ENCODE measurements around the gene MTFMT. TPM values are rescaled to one million over a fixed set of nuclear protein-coding genes. Genes with fewer than 3 reads are reported as not detected.

MTFMT gene
- total and polyA plus RNA-seq, 2 of the 13 experiments (the other 11 are each of a cell fraction or from before 2014, with no cell fraction given): 9.9 to 23.2 TPM

DNA sequence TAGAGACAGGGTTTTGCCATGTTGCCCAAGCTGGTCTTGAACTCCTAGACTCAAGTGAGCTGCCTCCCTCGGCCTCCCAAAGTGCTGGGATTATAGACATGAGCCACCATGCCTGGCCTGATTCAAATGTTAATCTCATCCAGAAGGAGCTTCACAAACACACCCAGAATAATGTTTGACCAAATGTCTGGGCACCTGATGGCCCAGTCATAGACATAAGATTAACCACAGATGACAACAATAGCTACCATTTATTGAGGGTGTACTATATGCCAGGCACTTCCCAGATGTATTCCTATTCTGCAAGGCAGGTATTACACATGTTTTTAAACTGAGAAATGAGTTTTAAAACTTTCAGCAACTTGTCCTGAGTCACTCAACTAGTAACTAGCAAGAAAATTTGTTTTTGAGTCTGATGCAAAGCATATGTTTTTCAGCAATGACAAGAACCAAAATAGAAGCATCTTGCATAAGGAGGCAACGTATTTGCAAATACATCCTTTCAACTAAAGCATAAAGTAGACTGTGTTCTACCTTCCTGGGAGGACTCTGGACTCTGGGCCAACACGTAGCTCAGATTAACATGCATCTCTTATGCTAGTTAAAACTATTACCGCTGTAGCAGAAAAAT lies 31.6 kb downstream of the MTFMT start:
- Histone ChIP-seq H3K9me3 (ENCODE audit: low read length) (no peaks in the 10 kb centered on the region), H4K20me1 (ENCODE audit: insufficient read depth, low read length) (no peaks in the 10 kb centered on the region), H3K36me3 (replicated peaks in 1 of 2; ENCODE audit: control insufficient read depth in 1 of 2, insufficient read depth in 2 of 2, low read length in 2 of 2) (no peaks in the 10 kb centered on the region), H3K27me3 (ENCODE audit: control insufficient read depth in 1 of 2, insufficient read depth in 2 of 2, low read length in 2 of 2) (no peaks in the 10 kb centered on the region), H3K4me1 (ENCODE audit: insufficient read depth, low read length) (peaks cover 14% of the 10 kb centered on the region), H3K79me2 (ENCODE audit: insufficient read depth, low read length) (no peaks in the 10 kb centered on the region), H3K9ac (ENCODE audit: insufficient read depth, low read depth, low read length) (no peak overlapping the region), H3K4me2 (ENCODE audit: low read depth, low read length) (peak overlapping the region; percentile 13; the same call in 1 of the 2 replicates), H2AFZ (ENCODE audit: low read length) (no peak overlapping the region), H3K27ac (ENCODE audit: extremely low read length, insufficient read depth, low read length) (no peak overlapping the region), H3K4me3 (replicated peaks in 1 of 3; ENCODE audit: insufficient read depth in 1 of 3, low read depth in 2 of 3, low read length in 3 of 3) (no peak overlapping the region)
- ATAC-seq (peak; percentile 37; the same call in 1 of the 3 replicates), DNase-seq (ENCODE audit: low spot score) (no peak), FAIRE-seq (no peak)
- CTCF ChIA-PET (ENCODE audit: low intra/inter-chr PET ratio, low total read pairs): no interaction called here
- intact Hi-C loops (cut with micrococcal nuclease; ENCODE audit: unreplicated experiment) (no loop called here), in situ Hi-C loops (cut with HindIII; ENCODE audit: extremely low pct_ligation_motif_present, low pct_unique_long_range_greater_than_20kb) (no loop called here)
- TF ChIP-seq KMT2B (CRISPR knock-in tag; IDR thresholded peaks at IDR 0.05): no peak
- TF ChIP-seq, protein P1, sequence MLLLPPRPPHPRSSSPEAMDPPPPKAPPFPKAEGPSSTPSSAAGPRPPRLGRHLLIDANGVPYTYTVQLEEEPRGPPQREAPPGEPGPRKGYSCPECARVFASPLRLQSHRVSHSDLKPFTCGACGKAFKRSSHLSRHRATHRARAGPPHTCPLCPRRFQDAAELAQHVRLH (CRISPR knock-in tag; IDR thresholded peaks at IDR 0.05; ENCODE audit: borderline replicate concordance, low read depth): no peak
- no peak for TF ChIP-seq CC2D1A (CRISPR knock-in tag; IDR thresholded peaks at IDR 0.05)
- 0 out of 2 replicates have a peak, but pooled peaks have one; percentile 23 for TF ChIP-seq ZNF792 (CRISPR knock-in tag; IDR thresholded peaks at IDR 0.05)
- no peak for TF ChIP-seq ZNF136 (CRISPR knock-in tag; IDR thresholded peaks at IDR 0.05; ENCODE audit: low read depth)
- TF ChIP-seq YEATS4 (CRISPR knock-in tag; IDR thresholded peaks at IDR 0.05; ENCODE audit: borderline replicate concordance): no peak
- 0 out of 2 replicates have a peak, but pooled peaks have one; percentile 14 for TF ChIP-seq HNF4A (CRISPR knock-in tag; IDR thresholded peaks at IDR 0.05)
- WGBS (ENCODE audit: low lambda C conversion rate): 14% methylated on average over 4 of the region's 4 CpGs
- BruUV-seq (replicated peaks): no TSS peak
- POLR2A ChIA-PET: no interaction called here

DNA sequence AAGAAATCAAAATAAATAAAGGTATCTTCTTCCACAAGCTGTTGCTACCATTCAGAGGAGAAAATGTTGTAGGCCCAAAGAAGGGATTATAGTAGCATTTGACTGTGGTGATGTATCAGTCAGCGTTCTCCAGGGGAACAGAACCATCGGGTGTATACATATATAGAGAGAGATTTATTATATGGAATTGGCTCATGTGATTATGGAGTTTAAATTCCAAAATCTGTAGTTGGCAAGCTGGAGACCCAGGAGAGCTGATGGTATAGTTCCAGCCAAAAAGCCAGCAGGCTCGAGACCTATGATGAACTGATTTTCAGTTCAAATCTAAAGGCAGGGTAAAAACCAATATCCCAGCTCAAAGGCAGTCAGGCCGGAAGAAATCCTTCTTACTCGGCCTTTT lies 32.4 kb downstream of the MTFMT start:
- Histone ChIP-seq H3K9ac (ENCODE audit: insufficient read depth, low read depth, low read length) (no peak overlapping the region), H3K27ac (ENCODE audit: extremely low read length, insufficient read depth, low read length) (no peak overlapping the region), H3K79me2 (ENCODE audit: insufficient read depth, low read length) (no peaks in the 10 kb centered on the region), H4K20me1 (ENCODE audit: insufficient read depth, low read length) (no peaks in the 10 kb centered on the region), H3K4me2 (ENCODE audit: low read depth, low read length) (no peak overlapping the region), H3K9me3 (ENCODE audit: low read length) (no peaks in the 10 kb centered on the region), H3K36me3 (replicated peaks in 1 of 2; ENCODE audit: control insufficient read depth in 1 of 2, insufficient read depth in 2 of 2, low read length in 2 of 2) (no peaks in the 10 kb centered on the region), H2AFZ (ENCODE audit: low read length) (no peak overlapping the region), H3K27me3 (ENCODE audit: control insufficient read depth in 1 of 2, insufficient read depth in 2 of 2, low read length in 2 of 2) (no peaks in the 10 kb centered on the region), H3K4me3 (replicated peaks in 1 of 3; ENCODE audit: insufficient read depth in 1 of 3, low read depth in 2 of 3, low read length in 3 of 3) (no peak overlapping the region), H3K4me1 (ENCODE audit: insufficient read depth, low read length) (peaks cover 14% of the 10 kb centered on the region)
- ATAC-seq: no peak
- no TSS peak for BruUV-seq (replicated peaks)
- 59% methylated on average over 5 of the region's 5 CpGs for WGBS (ENCODE audit: low lambda C conversion rate)
- in situ Hi-C loops (cut with HindIII; ENCODE audit: extremely low pct_ligation_motif_present, low pct_unique_long_range_greater_than_20kb): no loop called here
- DNase-seq (ENCODE audit: low spot score): no peak
- ChIA-PET POLR2A (interaction anchor here (0.6 kb wide), 1 partner anchor 8 kb away, joined by 3 read pairs; no protein-coding TSS in a partner anchor), CTCF (ENCODE audit: low intra/inter-chr PET ratio, low total read pairs) (no interaction called here)
- intact Hi-C loops (cut with micrococcal nuclease; ENCODE audit: unreplicated experiment): no loop called here
- TF ChIP-seq THYN1 (CRISPR knock-in tag; IDR thresholded peaks at IDR 0.05; ENCODE audit: borderline replicate concordance, low read depth) (no peak), NKX3-1 (CRISPR knock-in tag; IDR thresholded peaks at IDR 0.05) (no peak), ZNF616 (CRISPR knock-in tag; IDR thresholded peaks at IDR 0.05; ENCODE audit: low read depth) (no peak), ZNF776 (CRISPR knock-in tag; IDR thresholded peaks at IDR 0.05) (no peak), LRRFIP1 (CRISPR knock-in tag; conservative IDR thresholded peaks at IDR 0.05) (no peak), DNMT3B (CRISPR knock-in tag; conservative IDR thresholded peaks at IDR 0.05) (no peak)
- FAIRE-seq: no peak
